Measurements from ENCODE around the gene SLC9A5. TPM values are rescaled to one million over a fixed set of nuclear protein-coding genes. Genes with fewer than 3 reads are reported as not detected.

The SLC9A5 gene
- total and polyA plus RNA-seq, 9 of the 15 experiments (the other 6 are each of a cell fraction or from before 2014, with no cell fraction given) = 0.06 to 3.1 (median 1.2) TPM

DNA sequence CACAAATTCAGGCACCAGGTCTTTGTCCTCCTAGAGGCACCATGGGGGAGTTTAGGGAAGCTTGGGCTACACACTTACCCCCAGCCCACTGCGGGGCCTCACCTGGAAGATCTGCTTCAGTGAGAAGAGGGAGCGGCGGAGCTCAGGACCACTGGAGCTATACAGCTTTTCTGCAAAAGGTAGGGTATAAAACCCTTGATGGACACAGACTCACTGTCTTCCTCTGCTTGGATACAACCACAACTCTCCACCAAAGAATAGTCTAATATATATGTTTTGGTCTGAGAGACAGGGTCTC lies 10.6 kb upstream of the SLC9A5 start (continued):
- no peak for TF ChIP-seq PTRF (tag; IDR thresholded peaks at IDR 0.05)

DNA sequence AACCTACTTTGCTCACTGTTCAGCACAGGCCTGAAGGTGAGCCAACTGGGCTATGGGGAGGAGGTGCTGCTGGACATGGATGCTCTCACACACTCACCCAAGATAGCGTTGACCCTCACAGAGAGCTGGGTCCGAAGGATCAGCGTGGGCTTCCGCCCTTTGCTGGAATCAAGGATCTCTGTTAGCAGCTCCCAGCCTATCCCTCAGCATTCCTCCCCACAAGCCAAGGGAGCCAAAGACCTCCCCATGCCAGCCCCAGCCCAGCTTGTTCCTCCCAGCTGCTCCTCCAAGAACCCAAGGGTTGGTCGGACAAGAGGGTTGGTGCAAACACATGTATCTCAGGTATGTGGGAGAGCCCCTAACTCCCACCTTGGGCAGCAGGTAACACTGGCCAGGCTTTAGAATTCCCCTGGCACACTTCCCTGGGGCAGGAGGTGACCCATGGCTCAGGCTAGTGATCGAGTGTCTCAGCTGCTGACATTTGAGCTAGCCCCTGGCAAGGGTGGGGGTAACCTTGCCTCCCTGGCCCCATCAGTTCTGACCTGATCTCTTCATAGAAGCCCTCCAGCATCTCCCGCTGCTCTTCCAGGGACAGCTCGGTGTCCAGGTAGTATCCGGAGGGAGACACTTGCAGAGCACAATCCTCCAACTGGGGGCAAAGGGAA lies 9.8 kb upstream of the SLC9A5 start:
- H3K36me3 ChIP-seq (ENCODE audit: control insufficient read depth, insufficient read depth, low read length) = peaks cover 79% of the 10 kb centered on the region; the same call in 2 of the 3 replicates
- H3K79me2 ChIP-seq (ENCODE audit: control insufficient read depth, insufficient read depth, low read length) = peaks cover 53% of the 10 kb centered on the region
- no TSS peak for BruUV-seq (replicated peaks)
- in situ Hi-C loops (cut with MboI) = no loop called here
- CTCF ChIA-PET (ENCODE audit: low intra/inter-chr PET ratio) = interaction anchor here (0.6 kb wide), 1 partner anchor 203 kb away, joined by 4 read pairs; no protein-coding TSS in a partner anchor
- H3K27me3 ChIP-seq (ENCODE audit: control insufficient read depth in 2 of 2, insufficient read depth in 2 of 2, low read length in 2 of 2) = no peaks in the 10 kb centered on the region
- no peak overlapping the region for H3K4me3 ChIP-seq
- no peak overlapping the region for H3K4me2 ChIP-seq (ENCODE audit: insufficient read depth, low read length)
- no peaks in the 10 kb centered on the region for H3K9me3 ChIP-seq (replicated peaks; ENCODE audit: control insufficient read depth, insufficient read depth, low read depth, low read length)
- peak overlapping the region in 1 of 2 experiments; percentile 9; a peak in 2 of 4 replicates for H3K9ac ChIP-seq (ENCODE audit: insufficient read depth in 1 of 2, low read depth in 2 of 2, low read length in 2 of 2)
- 97% methylated on average over 9 of the region's 9 CpGs for WGBS (ENCODE audit: insufficient coverage, low coverage, missing lambda C conversion rate)
- no peaks in the 10 kb centered on the region for H3K9me1 ChIP-seq (ENCODE audit: control insufficient read depth, insufficient read depth, low read length)
- H2AFZ ChIP-seq (ENCODE audit: low read depth, low read length) = no peak overlapping the region
- DNase-seq (ENCODE audit: extremely low read depth in 1 of 4, low spot score in 3 of 4) (no peak), ATAC-seq (no peak), FAIRE-seq (no peak)
- H3K27ac ChIP-seq (ENCODE audit: extremely low read depth, low read depth, low read length) = no peak overlapping the region
- H4K20me1 ChIP-seq (replicated peaks; ENCODE audit: control insufficient read depth, insufficient read depth, low read length) = peaks cover 4% of the 10 kb centered on the region
- POLR2A ChIA-PET = interaction anchor here (0.6 to 4.3 kb wide), 4 partner anchors 9 to 359 kb away, joined by 3 to 31 read pairs (median 4); partner anchors contain the start of genes FHOD1 and TMEM208
- TF ChIP-seq, protein P1, sequence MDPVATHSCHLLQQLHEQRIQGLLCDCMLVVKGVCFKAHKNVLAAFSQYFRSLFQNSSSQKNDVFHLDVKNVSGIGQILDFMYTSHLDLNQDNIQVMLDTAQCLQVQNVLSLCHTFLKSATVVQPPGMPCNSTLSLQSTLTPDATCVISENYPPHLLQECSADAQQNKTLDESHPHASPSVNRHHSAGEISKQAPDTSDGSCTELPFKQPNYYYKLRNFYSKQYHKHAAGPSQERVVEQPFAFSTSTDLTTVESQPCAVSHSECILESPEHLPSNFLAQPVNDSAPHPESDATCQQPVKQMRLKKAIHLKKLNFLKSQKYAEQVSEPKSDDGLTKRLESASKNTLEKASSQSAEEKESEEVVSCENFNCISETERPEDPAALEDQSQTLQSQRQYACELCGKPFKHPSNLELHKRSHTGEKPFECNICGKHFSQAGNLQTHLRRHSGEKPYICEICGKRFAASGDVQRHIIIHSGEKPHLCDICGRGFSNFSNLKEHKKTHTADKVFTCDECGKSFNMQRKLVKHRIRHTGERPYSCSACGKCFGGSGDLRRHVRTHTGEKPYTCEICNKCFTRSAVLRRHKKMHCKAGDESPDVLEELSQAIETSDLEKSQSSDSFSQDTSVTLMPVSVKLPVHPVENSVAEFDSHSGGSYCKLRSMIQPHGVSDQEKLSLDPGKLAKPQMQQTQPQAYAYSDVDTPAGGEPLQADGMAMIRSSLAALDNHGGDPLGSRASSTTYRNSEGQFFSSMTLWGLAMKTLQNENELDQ (CRISPR knock-in tag; IDR thresholded peaks at IDR 0.05; ENCODE audit: borderline replicate concordance) = no peak
- TF ChIP-seq CSDE1 (IDR thresholded peaks at IDR 0.05) = no peak
- intact Hi-C loops (cut with micrococcal nuclease) = loop anchor here (5.0 kb wide), 1 partner anchor 38 kb away; the partner anchor contains the start of gene PLEKHG4
- H3K4me1 ChIP-seq (replicated peaks in 1 of 2; ENCODE audit: control insufficient read depth in 2 of 2, insufficient read depth in 2 of 2, low read length in 2 of 2) = peaks cover 48 to 57% of the 10 kb centered on the region in 2 experiments

Measured in K562 (cell line).